GM12878 (cell line): Measurements from ENCODE around the gene FARSB. TPM values are rescaled to one million over a fixed set of nuclear protein-coding genes. Genes with fewer than 3 reads are reported as not detected.
A peak's percentile ranks its signal among the peaks of the same experiment; 100 is the strongest.
"Not testable (repeated sequence)": the region's sequence is repeated elsewhere in the genome, so short reads cannot be mapped to it uniquely, and the experiment has no call there.

Source experiments
- ATAC-seq: fragments of 200-7000 bp; cut with Tn5 transposase; 3 replicates; pipeline ENCODE4 v1.9.1; 2020; ENCODE audit warnings: mild to moderate bottlenecking, moderate library complexity
- BruUV-seq: library from RNA; stranded (reverse); fragments of 400-500 nt; replicated peaks from 2 replicates; lab custom pipeline; 2021; lab: Mats Ljungman, UMichigan
- CTCF ChIA-PET: fragments of 300-600 bp; sonication (Branson Sonifier 250); formaldehyde crosslinking; extraction: SDS; loops from one replicate; lab custom pipeline; 2021; ENCODE audit warnings: inconsistent platforms; lab: Yijun Ruan, JAX
- POLR2A ChIA-PET: fragments of 350-600 bp; formaldehyde crosslinking; extraction: SDS; loops from one replicate; lab custom pipeline; 2021; ENCODE audit warnings: inconsistent platforms; lab: Charles Lee
- RAD21 ChIA-PET: fragments of 300-600 bp; sonication (Branson Sonifier 250); formaldehyde crosslinking; loops from one replicate; lab custom pipeline; 2023; ENCODE audit warnings: antibody characterized with exemption; ENCODE audit not compliant: unreplicated experiment; lab: Charles Lee
- SMC1A ChIA-PET: fragments of 300-600 bp; sonication (Branson Sonifier 250); formaldehyde crosslinking; loops from one replicate; lab custom pipeline; 2023; ENCODE audit not compliant: unreplicated experiment, uncharacterized antibody; lab: Charles Lee
- DNase-seq: peaks from one replicate; pipeline ENCODE4 v3.0.0-alpha.2; 2011; ENCODE audit warnings: low read depth, low spot score
- FAIRE-seq: peaks from 3 replicates; lab custom pipeline; 2011; peaks lifted over from hg19 to GRCh38; lab: Jason Lieb, UNC
- H2AFZ ChIP-seq: 2 replicates; pipeline ENCODE4 v1.6.0; 2011; ENCODE audit warnings: low read depth, low read length, control low read depth; ENCODE audit not compliant: control insufficient read depth
- H3K27ac ChIP-seq: 2 replicates; pipeline ENCODE4 v1.5.1; 2011; ENCODE audit warnings: control low read depth; ENCODE audit not compliant: control insufficient read depth, insufficient read depth
- H3K27me3 ChIP-seq, 2 experiments: replicated peaks in 1 of 2; 2 replicates each; pipeline versions ENCODE4 v1.6.0 to v1.6.1; 2011; ENCODE audit warnings: low read length in 1 of 2; ENCODE audit not compliant: control insufficient read depth in 2 of 2, insufficient read depth in 2 of 2
- H3K36me3 ChIP-seq, 2 experiments: 2 replicates each; pipeline ENCODE4 v1.5.1; 2011; ENCODE audit warnings: low read length in 1 of 2; ENCODE audit not compliant: control insufficient read depth in 2 of 2, insufficient read depth in 2 of 2
- H3K4me1 ChIP-seq: 2 replicates; pipeline ENCODE4 v1.6.1; 2011; ENCODE audit warnings: mild to moderate bottlenecking, low read length, moderate library complexity, mixed read lengths; ENCODE audit not compliant: control insufficient read depth, insufficient read depth
- H3K4me2 ChIP-seq: 2 replicates; pipeline ENCODE4 v1.6.0; 2011; ENCODE audit warnings: control low read depth; ENCODE audit not compliant: control insufficient read depth, insufficient read depth
- H3K4me3 ChIP-seq: fragments of 200-600 bp; sonication (generic); 2 replicates; pipeline ENCODE4 v1.5.1; 2016
- H3K79me2 ChIP-seq: 2 replicates; pipeline ENCODE4 v1.6.0; 2011; ENCODE audit warnings: low read length; ENCODE audit not compliant: control insufficient read depth, insufficient read depth
- H3K9ac ChIP-seq: 2 replicates; pipeline ENCODE4 v1.8.0; 2011; ENCODE audit warnings: low read length, control low read depth, mixed read lengths; ENCODE audit not compliant: control insufficient read depth, insufficient read depth
- H3K9me3 ChIP-seq: replicated peaks from 3 replicates; pipeline ENCODE4 v1.5.1; 2011; ENCODE audit warnings: mild to moderate bottlenecking, low read length; ENCODE audit not compliant: control insufficient read depth, insufficient read depth
- H4K20me1 ChIP-seq: 2 replicates; pipeline ENCODE4 v1.6.0; 2011; ENCODE audit not compliant: control insufficient read depth, insufficient read depth
- CBX5 ChIP-seq: sonication (generic); IDR thresholded peaks from 2 replicates; pipeline ENCODE4 v1.6.1; 2016; ENCODE audit warnings: low read depth, moderate library complexity, mild to moderate bottlenecking, inconsistent platforms
- FOXM1 ChIP-seq: IDR thresholded peaks from 2 replicates; pipeline ENCODE4 v1.6.1; 2012; ENCODE audit warnings: low read depth, mild to moderate bottlenecking, inconsistent platforms, low read length, moderate library complexity
- HDGF ChIP-seq: fragments of 450-650 bp; IDR thresholded peaks from 2 replicates; pipeline ENCODE4 v1.6.1; 2016; ENCODE audit warnings: antibody characterized with exemption
- IRF4 ChIP-seq: IDR thresholded peaks from 2 replicates; pipeline ENCODE4 v1.6.1; 2011; ENCODE audit warnings: low read depth, low read length
- LARP7 ChIP-seq: fragments of 450-650 bp; IDR thresholded peaks from 2 replicates; pipeline ENCODE4 v1.6.1; 2017; ENCODE audit warnings: mild to moderate bottlenecking
- MAX ChIP-seq: IDR thresholded peaks from 2 replicates; pipeline ENCODE4 v1.6.1; 2012; ENCODE audit warnings: low read depth, low read length, improper control_type of control experiment
- MEF2A ChIP-seq: IDR thresholded peaks from 2 replicates; pipeline ENCODE4 v1.6.1; 2011; ENCODE audit warnings: low read depth, mild to moderate bottlenecking, low read length, moderate library complexity; ENCODE audit not compliant: insufficient read depth
- MEF2B ChIP-seq: fragments of 450-650 bp; IDR thresholded peaks from 2 replicates; pipeline ENCODE4 v1.6.1; 2018; ENCODE audit warnings: mild to moderate bottlenecking, moderate library complexity; ENCODE audit not compliant: partially characterized antibody, poor library complexity, severe bottlenecking
- NBN ChIP-seq: fragments of 450-650 bp; IDR thresholded peaks from 2 replicates; pipeline ENCODE4 v1.6.1; 2016
- NFXL1 ChIP-seq: fragments of 450-650 bp; IDR thresholded peaks from 2 replicates; pipeline ENCODE4 v1.6.1; 2017; ENCODE audit warnings: antibody characterized with exemption, mild to moderate bottlenecking, borderline replicate concordance
- NR2C1 ChIP-seq: fragments of 450-650 bp; IDR thresholded peaks from 2 replicates; pipeline ENCODE4 v1.6.1; 2017; ENCODE audit warnings: antibody characterized with exemption, mild to moderate bottlenecking, moderate library complexity
- POU2F2 ChIP-seq: IDR thresholded peaks from 3 replicates; pipeline ENCODE4 v1.6.1; 2011; ENCODE audit warnings: low read depth, mild to moderate bottlenecking, low read length, borderline replicate concordance
- RAD21 ChIP-seq: IDR thresholded peaks from 2 replicates; pipeline ENCODE4 v1.6.1; 2011; ENCODE audit warnings: mild to moderate bottlenecking, low read depth, low read length, moderate library complexity; ENCODE audit not compliant: insufficient read depth
- RUNX3 ChIP-seq: IDR thresholded peaks from 2 replicates; pipeline ENCODE4 v1.6.1; 2012; ENCODE audit warnings: low read length, inconsistent platforms
- SMC3 ChIP-seq: IDR thresholded peaks from 2 replicates; pipeline ENCODE4 v1.6.1; 2011; ENCODE audit warnings: low read length, improper control_type of control experiment, borderline replicate concordance
- TARDBP ChIP-seq: IDR thresholded peaks from 2 replicates; pipeline ENCODE4 v1.6.1; 2016; ENCODE audit warnings: borderline replicate concordance
- YY1 ChIP-seq: IDR thresholded peaks from 2 replicates; pipeline ENCODE4 v1.6.1; 2011; ENCODE audit warnings: low read depth, mild to moderate bottlenecking, low read length
- ZNF274 ChIP-seq: IDR thresholded peaks from one replicate; pipeline ENCODE4 v1.8.0; 2011; ENCODE audit not compliant: insufficient read length, insufficient read depth
- WGBS: methylation state at CpG from one replicate; pipeline ENCODE4 v1.1.6; 2016; ENCODE audit warnings: low lambda C conversion rate; ENCODE audit not compliant: insufficient replicate concordance, insufficient coverage; ENCODE audit errors: missing lambda C conversion rate; 5-methylcytosine and 5-hydroxymethylcytosine counted together
- in situ Hi-C: fragments of 300-500 bp; cut with MboI; formaldehyde crosslinking; loops from 9 replicates; pipeline ENCODE4 v1.14.3; 2018; ENCODE audit warnings: mixed read lengths
- intact Hi-C: fragments of 100-400 bp; cut with micrococcal nuclease; formaldehyde crosslinking; loops from one replicate; pipeline ENCODE4 v1.14.2; 2022; ENCODE audit not compliant: unreplicated experiment
- polyA plus RNA-seq, 11 experiments: library from polyadenylated mRNA; depleted of rRNA in 4 of 11; unstranded in 6 of 11; stranded (reverse) in 5 of 11; fragments of >200 nt; fragmentation: Nextera tagmentation in 4 of 11; fragmentation: Illumina TruSeq in 1 of 11; extraction: Ambion mirVana in 4 of 11; extraction: Trizol in 1 of 11; gene quantifications; 1 replicate in 1 of 11; 2 replicates in 10 of 11; pipeline versions ENCODE4 v1.2.1 to v1.2.3, GENCODE V29; 2011 to 2016; ENCODE audit warnings: inconsistent platforms in 2 of 11, missing spikeins in 2 of 11, low read depth in 1 of 11
- total RNA-seq, 4 experiments: library from RNA; depleted of rRNA in 3 of 4; stranded (reverse); fragments of >200 nt in 3 of 4; fragmentation: Illumina TruSeq in 1 of 4; extraction: Trizol in 1 of 4; gene quantifications; 2 replicates each; pipeline versions ENCODE4 v1.2.1 to v1.2.3, GENCODE V29; 2013 to 2021

Gene FARSB
- total and polyA plus RNA-seq, 10 of the 15 experiments (the other 5 are each of a cell fraction or from before 2014, with no cell fraction given) = 32.4 to 127 (median 73.8) TPM

- POLR2A ChIA-PET, H3K36me3 ChIP-seq, DNase-seq, H3K4me1 ChIP-seq, H4K20me1 ChIP-seq, H3K9ac ChIP-seq, RAD21 ChIA-PET, H3K9me3 ChIP-seq, H3K4me3 ChIP-seq, H3K4me2 ChIP-seq, FAIRE-seq, H3K27me3 ChIP-seq, ATAC-seq, H2AFZ ChIP-seq, BruUV-seq, SMC1A ChIA-PET, H3K79me2 ChIP-seq, H3K27ac ChIP-seq: not testable (repeated sequence)
- intact Hi-C loops (loop anchor here (10.0 kb wide), 1 partner anchor 639 kb away; no protein-coding TSS in a partner anchor), in situ Hi-C loops (loop anchor here (5.0 kb wide), 1 partner anchor 209 kb away; no protein-coding TSS in a partner anchor)
- WGBS = 35% methylated on average over 5 of the region's 5 CpGs
- CTCF ChIA-PET = interaction anchor here (6.5 kb wide), 1 partner anchor 208 kb away, joined by 48 read pairs; no protein-coding TSS in a partner anchor
Observed at GRCh38 chr2:222693413-222693812, 37.5 kb upstream of the FARSB start.

- intact Hi-C loops = loop anchor here (1.0 to 10.0 kb wide), 3 partner anchors 213 to 636 kb away; no protein-coding TSS in a partner anchor
- ATAC-seq = peak; percentile 99
- Histone ChIP-seq H3K36me3 (no peaks in the 10 kb centered on the region), H3K79me2 (no peaks in the 10 kb centered on the region), H3K4me1 (no peaks in the 10 kb centered on the region), H3K4me2 (no peak overlapping the region), H4K20me1 (no peaks in the 10 kb centered on the region), H2AFZ (peak overlapping the region; percentile 52), H3K4me3 (no peak overlapping the region), H3K27ac (no peak overlapping the region), H3K27me3 (no peaks in the 10 kb centered on the region), H3K9ac (no peak overlapping the region), H3K9me3 (no peaks in the 10 kb centered on the region)
- POLR2A ChIA-PET = no interaction called here
- RAD21 ChIA-PET = interaction anchor here (0.6 to 1.4 kb wide), 5 partner anchors 29 to 373 kb away, joined by 3 to 7 read pairs (median 3); no protein-coding TSS in a partner anchor
- no peak for DNase-seq
- 26% methylated on average over 10 of the region's 10 CpGs for WGBS
- BruUV-seq = no TSS peak
- CTCF ChIA-PET = interaction anchor here (0.6 to 6.5 kb wide), 34 partner anchors 9 to 652 kb away, joined by 3 to 48 read pairs (median 4); partner anchors contain the start of gene MOGAT1
- SMC1A ChIA-PET = interaction anchor here (0.5 to 2.7 kb wide), 9 partner anchors 15 to 250 kb away, joined by 3 to 12 read pairs (median 3); no protein-coding TSS in a partner anchor
- FAIRE-seq = peak; percentile 86
- in situ Hi-C loops = loop anchor here (5.0 kb wide), 1 partner anchor 212 kb away; no protein-coding TSS in a partner anchor
- no peak for TF ChIP-seq NR2C1
- TF ChIP-seq CBX5 = no peak
- no peak for TF ChIP-seq NFXL1
- TF ChIP-seq SMC3 = peak; percentile 90
- TF ChIP-seq IRF4 = 0 out of 2 replicates have a peak, but pooled peaks have one; percentile 49
- TF ChIP-seq RUNX3 = peak; percentile 88
- peak; percentile 44; the same call in 1 of the 3 replicates for TF ChIP-seq POU2F2
- no peak for TF ChIP-seq NBN
- no peak for TF ChIP-seq MAX
- peak; percentile 93 for TF ChIP-seq RAD21
- no peak for TF ChIP-seq HDGF
- TF ChIP-seq LARP7 = no peak
- peak; percentile 73 for TF ChIP-seq FOXM1
- 0 out of 2 replicates have a peak, but pooled peaks have one; percentile 19 for TF ChIP-seq MEF2A
- no peak for TF ChIP-seq ZNF274
- no peak for TF ChIP-seq MEF2B
- no peak for TF ChIP-seq TARDBP
- peak; percentile 84 for TF ChIP-seq YY1
Observed at GRCh38 chr2:222690564-222691200, 34.8 kb upstream of the FARSB start.
